HuH-7.5 (cell line): Measurements from ENCODE around the gene TAF10.

Experiments
- DNase-seq: peaks from one replicate; pipeline ENCODE4 v3.0.0; 2011; ENCODE audit warnings: low spot score

Gene TAF10

GRCh38 chr11:6625156-6625831, 13.3 kb upstream of the TAF10 start:
- no peak for DNase-seq

- no peak for DNase-seq
These were observed 11.7 kb upstream of the TAF10 start for GRCh38 chr11:6623391-6624363.

- DNase-seq = no peak
These were observed 10.5 kb upstream of the TAF10 start for GRCh38 chr11:6622261-6623171.

- no peak for DNase-seq
These were observed 9.7 kb upstream of the TAF10 start for GRCh38 chr11:6621711-6622211.

GRCh38 chr11:6620636-6621035, 8.6 kb upstream of the TAF10 start:
- no peak for DNase-seq

- DNase-seq = peak; percentile 97
These were observed 7.2 kb upstream of the TAF10 start, which contains the start of gene TPP1 for GRCh38 chr11:6619004-6619745. TPP1 (minus strand) TSS chr11:6619422; CDS start chr11:6619400, 22 bp downstream.

- DNase-seq = no peak
These were observed 6.3 kb upstream of the TAF10 start for GRCh38 chr11:6618117-6619003.

- no peak for DNase-seq
These were observed 5.3 kb upstream of the TAF10 start for GRCh38 chr11:6617315-6617781.

GRCh38 chr11:6616596-6617250, 4.7 kb upstream of the TAF10 start:
- no peak for DNase-seq

GRCh38 chr11:6615882-6616585, 4.0 kb upstream of the TAF10 start:
- DNase-seq = no peak

GRCh38 chr11:6615046-6615445, 3.0 kb upstream of the TAF10 start:
- no peak for DNase-seq

- no peak for DNase-seq
These were observed 2.4 kb upstream of the TAF10 start for GRCh38 chr11:6614446-6614845.

GRCh38 chr11:6613496-6613895, 1.5 kb upstream of the TAF10 start:
- DNase-seq = no peak

- DNase-seq = no peak
These were observed 128 bp downstream of the TAF10 start for GRCh38 chr11:6611963-6612212.

- DNase-seq = no peak
These were observed 689 bp downstream of the TAF10 start for GRCh38 chr11:6611092-6611962.

- DNase-seq = no peak
These were observed 1.4 kb downstream of the TAF10 start for GRCh38 chr11:6610591-6610990.

- DNase-seq = no peak
These were observed 2.5 kb downstream of the TAF10 start for GRCh38 chr11:6609502-6610015.
